PFSK-1 (cell line): ENCODE results near the gene LTA4H.

ENCODE experiments used
- FOXP2 ChIP-seq: optimal IDR thresholded peaks from 2 replicates; pipeline ENCODE3; 2011; ENCODE audit warnings: borderline replicate concordance, control low read depth, inconsistent platforms; ENCODE audit not compliant: insufficient read depth; ENCODE audit errors: extremely low read length, extremely low read depth
- POLR2AphosphoS5 ChIP-seq: IDR thresholded peaks from 2 replicates; pipeline ENCODE4 v1.6.1; 2012; ENCODE audit warnings: low read depth, mild to moderate bottlenecking, control low read depth, low read length, moderate library complexity
- SIN3A ChIP-seq: IDR thresholded peaks from 2 replicates; pipeline ENCODE4 v1.6.1; 2012; ENCODE audit warnings: mild to moderate bottlenecking, low read length, moderate library complexity, borderline replicate concordance; ENCODE audit not compliant: insufficient read depth
- TAF1 ChIP-seq: IDR thresholded peaks from 2 replicates; pipeline ENCODE4 v1.6.1; 2012; ENCODE audit warnings: low read length, control low read depth, borderline replicate concordance; ENCODE audit not compliant: insufficient read depth
- TF ChIP-seq, protein P1 (sequence below), 2 experiments: IDR thresholded peaks; 2 replicates each; pipeline versions ENCODE4 v1.6.1 to v1.8.0; 2011 to 2012; ENCODE audit warnings: low read depth in 2 of 2, low read length in 2 of 2, control low read depth in 1 of 2, inconsistent platforms in 1 of 2, mild to moderate bottlenecking in 1 of 2, moderate library complexity in 1 of 2; ENCODE audit not compliant: insufficient read depth in 1 of 2

The LTA4H gene

GRCh38 chr12:96077081-96077480 lies 41.7 kb upstream of the LTA4H start:
- no peak for TF ChIP-seq POLR2AphosphoS5

DNA sequence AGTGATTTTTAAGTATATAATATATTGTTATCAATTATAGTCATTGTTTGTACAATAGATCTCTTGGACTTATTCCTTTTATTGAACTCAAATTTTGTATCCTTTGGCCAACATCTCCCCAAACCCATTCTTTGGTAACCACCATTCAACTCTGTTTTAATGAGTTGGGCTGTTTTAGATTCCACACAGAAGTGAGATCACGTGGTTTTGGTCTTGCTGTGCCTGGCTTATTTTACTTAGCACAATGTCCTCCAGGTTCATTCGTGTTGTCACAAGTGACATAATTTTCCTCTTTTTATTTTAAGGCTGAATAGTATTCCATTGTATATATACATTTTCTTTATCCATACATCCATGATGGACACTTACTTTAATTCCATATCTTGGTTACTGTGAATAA lies 40.2 kb upstream of the LTA4H start:
- TF ChIP-seq, protein P1, sequence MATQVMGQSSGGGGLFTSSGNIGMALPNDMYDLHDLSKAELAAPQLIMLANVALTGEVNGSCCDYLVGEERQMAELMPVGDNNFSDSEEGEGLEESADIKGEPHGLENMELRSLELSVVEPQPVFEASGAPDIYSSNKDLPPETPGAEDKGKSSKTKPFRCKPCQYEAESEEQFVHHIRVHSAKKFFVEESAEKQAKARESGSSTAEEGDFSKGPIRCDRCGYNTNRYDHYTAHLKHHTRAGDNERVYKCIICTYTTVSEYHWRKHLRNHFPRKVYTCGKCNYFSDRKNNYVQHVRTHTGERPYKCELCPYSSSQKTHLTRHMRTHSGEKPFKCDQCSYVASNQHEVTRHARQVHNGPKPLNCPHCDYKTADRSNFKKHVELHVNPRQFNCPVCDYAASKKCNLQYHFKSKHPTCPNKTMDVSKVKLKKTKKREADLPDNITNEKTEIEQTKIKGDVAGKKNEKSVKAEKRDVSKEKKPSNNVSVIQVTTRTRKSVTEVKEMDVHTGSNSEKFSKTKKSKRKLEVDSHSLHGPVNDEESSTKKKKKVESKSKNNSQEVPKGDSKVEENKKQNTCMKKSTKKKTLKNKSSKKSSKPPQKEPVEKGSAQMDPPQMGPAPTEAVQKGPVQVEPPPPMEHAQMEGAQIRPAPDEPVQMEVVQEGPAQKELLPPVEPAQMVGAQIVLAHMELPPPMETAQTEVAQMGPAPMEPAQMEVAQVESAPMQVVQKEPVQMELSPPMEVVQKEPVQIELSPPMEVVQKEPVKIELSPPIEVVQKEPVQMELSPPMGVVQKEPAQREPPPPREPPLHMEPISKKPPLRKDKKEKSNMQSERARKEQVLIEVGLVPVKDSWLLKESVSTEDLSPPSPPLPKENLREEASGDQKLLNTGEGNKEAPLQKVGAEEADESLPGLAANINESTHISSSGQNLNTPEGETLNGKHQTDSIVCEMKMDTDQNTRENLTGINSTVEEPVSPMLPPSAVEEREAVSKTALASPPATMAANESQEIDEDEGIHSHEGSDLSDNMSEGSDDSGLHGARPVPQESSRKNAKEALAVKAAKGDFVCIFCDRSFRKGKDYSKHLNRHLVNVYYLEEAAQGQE (IDR thresholded peaks at IDR 0.05; ENCODE audit: insufficient read depth in 1 of 2, low read depth in 2 of 2, low read length in 2 of 2) = no peak
- TF ChIP-seq TAF1 (no peak), FOXP2 (no peak), POLR2AphosphoS5 (no peak), SIN3A (no peak)

DNA sequence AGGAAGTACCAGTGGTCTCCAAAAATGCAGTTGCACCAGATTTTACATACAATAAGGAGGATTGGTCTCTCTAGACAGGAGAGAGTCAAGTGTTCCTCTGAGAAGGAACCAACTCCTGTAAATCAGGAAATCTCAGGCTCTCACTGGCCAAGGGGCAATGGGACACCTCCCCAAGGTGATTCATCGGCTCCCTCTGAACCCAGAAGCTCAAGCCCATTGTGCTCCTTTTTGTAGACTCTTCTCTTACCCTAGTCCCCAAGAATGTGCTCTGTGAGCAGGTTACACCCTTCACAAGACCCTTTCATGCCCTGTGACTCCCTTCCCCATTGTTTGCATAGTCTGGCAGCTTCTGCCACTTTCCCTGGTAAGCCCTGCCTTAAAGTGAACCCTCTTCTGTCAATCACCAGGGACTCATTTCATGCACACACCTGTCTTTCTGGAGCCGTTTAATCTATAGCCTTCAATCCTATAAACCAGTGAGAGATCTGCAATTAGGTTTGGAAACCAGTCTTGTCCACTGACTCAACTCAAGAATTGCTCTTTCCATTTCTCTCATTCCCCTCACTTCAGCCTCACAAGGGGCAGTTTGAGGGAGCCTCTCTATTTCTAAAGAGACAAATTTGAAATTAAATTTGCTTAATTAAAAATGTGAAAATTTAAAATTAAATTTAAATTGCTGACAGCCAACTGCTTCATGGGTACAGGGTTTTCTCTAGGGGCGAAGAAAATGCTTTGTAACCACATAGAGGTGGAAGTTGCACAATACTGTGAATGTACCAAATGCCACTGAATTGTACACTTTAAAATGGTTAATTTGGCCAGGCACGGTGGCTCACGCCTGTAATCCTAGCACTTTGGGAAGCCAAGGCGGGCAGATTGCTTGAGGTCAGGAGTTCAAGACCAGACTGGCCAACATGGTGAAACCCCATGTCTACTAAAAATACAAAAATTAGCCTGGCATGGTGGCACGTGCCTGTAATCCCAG lies 38.3 kb upstream of the LTA4H start:
- TF ChIP-seq FOXP2 (no peak), POLR2AphosphoS5 (no peak), TAF1 (no peak), SIN3A (no peak)
- TF ChIP-seq, protein P1 (IDR thresholded peaks at IDR 0.05; ENCODE audit: insufficient read depth in 1 of 2, low read depth in 2 of 2, low read length in 2 of 2) = no peak

DNA sequence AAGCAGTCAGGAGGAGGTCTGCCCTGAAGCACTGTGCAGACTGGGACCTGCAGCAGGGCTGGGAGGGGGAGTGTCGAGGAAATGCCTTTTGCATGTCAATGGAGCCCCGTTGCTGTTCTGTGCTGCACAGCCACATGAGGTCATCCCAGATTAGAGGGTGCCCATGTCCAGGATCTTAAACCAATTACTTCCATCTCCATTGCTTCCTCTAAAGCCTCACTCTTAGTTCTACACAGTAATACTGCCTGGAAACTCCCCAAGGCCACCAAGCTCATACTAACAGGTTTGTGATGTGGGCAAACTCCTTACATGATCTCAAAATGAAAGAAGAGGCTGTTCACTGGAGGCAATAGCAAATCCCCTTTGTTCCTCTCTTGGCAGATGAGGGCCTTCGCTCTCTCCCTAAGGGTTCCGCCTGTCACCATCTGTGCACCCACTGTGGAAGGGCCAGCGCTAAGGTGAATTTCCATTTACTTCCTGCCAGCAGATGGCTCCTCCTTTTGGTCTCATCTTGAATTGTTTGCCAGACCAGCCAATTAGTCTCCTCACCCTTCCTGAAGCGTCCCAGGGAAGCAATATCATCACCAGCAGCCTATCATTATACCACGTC lies 35.4 kb upstream of the LTA4H start:
- TF ChIP-seq POLR2AphosphoS5 (no peak), FOXP2 (no peak), TAF1 (no peak), SIN3A (no peak)
- TF ChIP-seq, protein P1 (IDR thresholded peaks at IDR 0.05; ENCODE audit: insufficient read depth in 1 of 2, low read depth in 2 of 2, low read length in 2 of 2) = no peak

DNA sequence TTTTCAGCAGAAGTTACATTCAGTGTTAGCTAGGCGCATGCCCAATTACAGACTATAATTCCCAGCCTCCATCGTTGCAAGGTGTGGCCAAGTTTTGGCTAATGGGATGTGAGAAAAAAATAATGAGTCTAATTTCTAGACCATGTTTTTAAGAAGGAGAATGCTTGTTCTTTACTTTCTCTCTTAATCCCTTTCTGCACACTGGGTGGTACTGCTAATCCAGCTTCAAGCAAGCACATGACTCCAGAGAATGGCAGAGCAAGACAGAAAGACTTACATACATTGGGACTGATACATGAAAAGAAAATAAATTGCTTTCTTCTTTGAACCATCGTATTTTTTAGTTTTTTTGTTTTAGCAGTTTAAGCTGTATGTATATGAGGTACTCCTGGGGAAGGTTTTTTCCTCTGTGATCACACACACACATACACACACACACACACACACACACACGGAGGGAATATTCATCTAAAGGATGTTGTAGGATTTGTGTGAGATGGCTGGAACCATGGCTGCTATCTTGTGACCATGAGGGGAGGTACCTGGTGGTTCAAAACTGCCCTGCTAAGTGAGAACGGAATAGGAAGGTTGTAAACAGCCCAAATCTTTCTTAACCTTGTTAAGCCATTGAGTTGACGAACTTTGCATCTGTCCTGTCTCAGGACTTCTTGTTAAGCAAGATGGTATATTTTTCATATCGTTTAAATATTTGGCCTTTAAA lies 34.3 kb upstream of the LTA4H start:
- TF ChIP-seq FOXP2 = no peak
- TF ChIP-seq, protein P1 (IDR thresholded peaks at IDR 0.05; ENCODE audit: insufficient read depth in 1 of 2, low read depth in 2 of 2, low read length in 2 of 2) = no peak
- no peak for TF ChIP-seq TAF1
- TF ChIP-seq SIN3A = no peak
- no peak for TF ChIP-seq POLR2AphosphoS5
